Measurements from ENCODE around the gene MRPL23.

Gene MRPL23

GRCh38 chr11:1921574-1922141, 25.5 kb upstream of the MRPL23 start:
- no peak for DNase-seq

GRCh38 chr11:1922481-1923081, 24.6 kb upstream of the MRPL23 start:
- no peak for DNase-seq

DNA sequence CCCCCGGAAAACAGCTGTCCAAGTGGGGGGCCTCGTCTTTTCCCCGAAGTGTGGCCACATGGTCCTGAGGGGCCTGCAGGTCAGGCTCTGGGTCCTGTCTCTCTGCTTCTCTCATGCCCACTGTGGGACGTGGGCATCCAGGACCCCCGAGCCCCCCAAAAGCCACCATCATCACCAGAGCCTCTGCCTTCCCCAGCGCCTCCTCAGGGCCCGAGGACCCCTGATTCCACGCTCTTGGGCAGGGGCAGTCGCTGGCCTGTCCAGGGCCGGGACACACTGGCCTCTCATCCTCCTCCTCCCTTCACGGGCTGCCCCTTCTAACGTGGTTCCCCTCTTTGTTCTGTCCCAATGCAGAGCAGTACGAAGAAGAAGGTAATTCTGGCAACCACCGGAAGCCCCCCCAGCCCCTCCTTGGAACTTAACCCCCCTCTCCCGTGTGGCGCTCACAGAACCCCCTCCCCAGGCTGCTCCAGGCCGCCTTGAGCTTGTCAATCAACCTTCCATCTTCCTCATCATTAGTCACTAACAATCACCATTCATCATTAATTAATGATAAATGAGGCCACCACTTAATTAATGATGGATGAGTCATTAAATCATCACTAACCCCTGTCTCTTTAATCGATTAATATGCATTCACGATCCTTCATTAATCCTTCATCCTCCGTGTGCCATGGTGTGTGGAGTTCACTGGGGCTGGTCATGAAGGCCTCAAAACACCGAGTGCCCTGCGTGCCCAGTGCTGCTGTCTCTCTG, 23.8 kb upstream of the MRPL23 start:
- DNase-seq = no peak

DNA sequence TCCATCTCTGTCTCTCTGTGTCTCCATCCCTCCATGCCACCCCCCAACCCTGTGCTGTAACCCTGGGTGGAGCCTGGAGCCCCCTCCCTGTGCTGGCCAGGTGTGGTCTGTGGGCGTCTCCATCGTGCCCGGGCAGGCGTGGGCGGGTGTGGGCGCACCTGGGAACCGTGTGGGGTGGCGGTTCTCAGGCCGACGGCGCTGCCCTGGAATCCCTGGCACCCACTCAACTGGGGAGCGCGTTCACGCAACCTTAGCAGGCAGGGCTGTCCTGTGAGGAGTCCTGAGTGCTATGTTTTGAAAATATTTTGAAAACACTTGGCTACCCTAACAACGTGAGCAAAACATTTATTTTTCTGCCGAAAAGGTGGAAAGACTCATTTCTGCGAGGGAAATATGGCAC, 23.0 kb upstream of the MRPL23 start:
- no peak for DNase-seq

GRCh38 chr11:1924646-1925372, 22.3 kb upstream of the MRPL23 start:
- no peak for DNase-seq

GRCh38 chr11:1925373-1926155, 21.6 kb upstream of the MRPL23 start:
- DNase-seq = no peak

DNA sequence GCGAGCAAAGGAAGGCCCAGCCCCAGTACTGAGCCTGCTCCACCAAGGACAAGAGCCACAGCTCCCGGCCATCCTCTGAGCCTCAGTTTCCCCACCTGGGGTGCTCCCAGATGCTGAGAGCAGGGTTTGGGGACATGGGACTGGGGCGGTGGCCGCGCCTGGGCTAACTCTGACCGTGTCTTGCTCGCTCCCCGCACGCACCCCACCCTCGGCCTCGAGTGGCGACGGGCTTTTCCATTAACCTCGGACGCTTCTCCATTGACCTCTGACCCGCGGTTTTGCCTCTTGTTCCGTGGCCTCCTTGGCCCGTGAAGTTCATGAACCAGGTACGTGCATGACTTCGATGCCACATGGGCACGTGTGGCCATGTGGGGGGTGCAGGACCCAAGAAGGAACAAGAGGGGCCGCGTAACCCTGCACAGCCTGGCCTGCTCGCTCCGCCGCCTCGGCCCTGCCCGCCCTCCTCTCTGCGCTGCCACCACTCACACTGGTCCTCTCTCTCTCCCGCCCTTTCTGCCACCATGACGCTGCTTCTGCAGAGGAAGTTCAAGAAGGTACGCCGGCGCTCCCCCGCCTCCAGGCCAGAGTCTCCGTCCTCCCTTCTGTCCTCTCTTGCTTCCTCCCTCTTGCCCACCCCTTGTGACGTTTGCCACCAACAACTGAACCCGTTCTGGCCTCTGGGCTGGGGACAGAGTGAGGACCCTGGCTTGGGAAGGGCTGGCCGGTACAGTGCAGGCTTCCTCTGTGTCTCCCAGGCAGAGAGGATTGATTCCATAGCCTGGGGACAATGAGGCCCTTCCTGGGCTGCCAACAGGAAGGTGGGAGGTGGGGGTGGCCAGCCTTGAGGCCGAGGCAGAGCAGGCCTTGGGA, 20.7 kb upstream of the MRPL23 start:
- no peak for DNase-seq

DNA sequence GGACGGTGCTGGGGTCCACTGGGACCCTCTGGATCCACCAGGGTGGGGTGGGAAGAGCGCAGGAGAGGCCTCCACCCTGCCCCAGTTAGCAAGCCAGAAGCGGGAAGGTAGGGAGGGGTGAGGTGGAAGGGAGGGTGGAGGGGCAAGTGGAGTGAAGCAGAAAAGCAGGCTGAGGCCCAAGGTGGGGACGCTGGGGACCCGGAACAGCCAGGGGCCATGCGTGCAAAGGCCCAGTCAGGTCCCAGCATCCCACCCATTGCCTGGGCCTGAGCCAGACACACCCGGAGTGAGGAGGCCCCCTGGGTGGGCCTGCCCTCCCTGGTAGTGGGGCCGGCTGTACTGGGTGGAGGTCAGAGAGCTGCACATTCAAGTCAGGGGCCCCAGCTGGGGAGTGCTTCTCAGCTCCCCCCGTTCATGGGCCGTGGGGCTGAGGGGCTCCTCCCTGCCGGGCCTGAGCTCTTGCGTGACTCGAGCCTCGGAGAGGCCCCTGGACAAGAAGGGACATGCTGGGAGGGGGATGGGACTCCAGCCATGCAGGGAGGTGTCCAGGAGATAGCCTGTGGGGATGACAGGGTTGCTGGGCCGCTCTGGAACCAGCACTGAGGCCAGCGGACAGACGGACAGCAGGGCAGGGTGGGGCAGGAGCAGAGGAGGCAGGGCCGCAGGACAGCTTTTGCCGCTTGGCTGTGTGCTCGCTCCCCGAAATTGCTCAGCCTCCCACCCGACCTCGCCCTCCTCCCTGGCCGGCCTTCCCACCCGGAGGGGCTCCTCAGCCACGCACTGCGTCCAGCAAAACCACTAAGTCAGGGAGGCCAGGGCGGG, 19.9 kb upstream of the MRPL23 start:
- no peak for DNase-seq

- no peak for DNase-seq
These were observed 19.2 kb upstream of the MRPL23 start for GRCh38 chr11:1927848-1928469.

- DNase-seq = no peak
These were observed 18.7 kb upstream of the MRPL23 start for GRCh38 chr11:1928470-1928890.

DNA sequence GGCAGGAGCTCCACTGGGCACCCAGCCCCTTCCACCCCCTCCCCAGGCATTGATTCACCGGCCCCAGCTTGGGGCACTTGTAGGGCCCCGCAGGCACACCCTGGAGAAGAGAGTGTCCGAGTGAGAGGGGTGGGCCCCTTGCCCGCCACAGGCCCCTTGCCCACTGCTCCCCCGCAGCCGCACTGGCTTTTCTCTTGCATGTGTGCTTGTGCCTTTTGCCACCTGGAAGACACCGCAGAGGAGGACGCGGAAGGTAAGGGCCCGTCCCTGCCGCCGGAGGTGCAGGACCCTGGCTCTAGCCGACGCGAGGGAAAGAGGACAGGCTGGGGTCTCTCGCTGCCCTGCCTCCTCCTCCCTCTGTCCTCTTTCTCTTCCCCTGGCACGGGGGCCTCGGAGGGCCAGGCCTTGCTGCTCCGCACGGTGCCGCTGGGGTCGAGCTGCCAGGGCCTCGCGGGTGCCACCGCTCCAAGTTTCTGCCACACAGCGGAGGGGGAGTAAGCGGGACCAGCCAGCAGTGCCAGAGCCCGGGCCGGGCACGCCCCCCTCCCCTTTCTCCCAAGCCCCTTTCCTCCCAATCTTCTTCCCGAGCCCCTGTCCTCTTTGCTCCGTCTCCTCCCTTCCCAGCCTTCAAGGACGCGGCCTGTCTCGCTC, 18.1 kb upstream of the MRPL23 start:
- DNase-seq = no peak

DNA sequence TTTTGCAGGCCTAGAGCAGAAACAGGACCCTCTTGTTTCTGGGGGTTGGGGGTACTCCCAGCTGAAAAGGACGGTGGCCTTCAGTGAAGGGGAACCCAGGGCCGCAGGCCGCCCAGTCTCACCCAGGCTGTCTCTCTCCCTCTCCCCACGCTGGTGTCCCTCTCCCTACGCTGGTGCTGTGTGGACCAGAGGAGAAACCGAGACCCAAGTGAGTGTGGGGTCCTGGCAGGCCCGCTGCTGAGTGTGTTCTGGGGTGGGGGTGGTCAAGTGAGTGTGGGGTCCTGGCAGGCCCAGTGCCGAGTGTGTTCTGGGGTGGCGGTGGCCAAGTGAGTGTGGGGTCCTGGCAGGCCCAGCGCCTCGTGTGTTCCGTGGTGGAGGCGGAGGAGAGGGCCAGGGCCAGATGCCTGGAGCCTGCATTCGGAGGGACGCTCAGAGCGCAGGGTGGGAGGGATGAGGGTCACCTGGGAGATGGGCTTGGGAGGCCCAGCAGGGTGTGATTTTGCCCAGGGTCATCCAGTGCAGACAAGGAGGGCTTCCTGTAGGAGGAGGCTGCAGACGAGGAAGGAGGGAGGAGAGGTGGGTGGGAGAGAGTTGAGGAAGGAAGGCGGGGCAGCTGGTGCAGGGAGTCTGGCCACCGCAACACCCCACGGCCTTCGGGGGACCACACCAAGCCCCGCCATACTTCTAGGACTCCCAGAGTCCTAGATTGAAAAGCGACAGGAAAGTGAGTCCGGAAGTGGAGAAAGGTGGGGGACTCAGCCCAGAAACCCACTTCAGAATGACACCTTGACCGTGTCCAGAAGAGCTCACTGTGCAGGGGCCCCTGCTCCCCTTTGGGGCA, 17.3 kb upstream of the MRPL23 start:
- DNase-seq = no peak

DNA sequence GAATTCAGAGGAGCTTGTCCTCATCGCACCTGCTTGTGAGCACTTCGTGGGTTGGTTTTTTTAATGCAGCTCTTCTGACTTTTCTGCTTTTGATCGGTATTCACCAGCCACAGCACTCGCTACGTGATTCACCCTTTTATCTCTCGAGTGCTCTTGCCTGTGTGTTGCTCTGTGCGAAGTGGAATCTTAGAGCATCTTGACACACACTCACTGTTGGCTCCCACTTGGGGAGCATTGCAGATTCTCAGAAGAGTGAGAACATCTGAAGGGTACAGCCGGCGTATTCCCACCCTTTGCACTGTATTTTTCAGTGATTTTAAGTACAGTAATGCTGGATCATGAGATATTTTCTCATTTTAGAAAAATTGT, 16.7 kb upstream of the MRPL23 start:
- DNase-seq = no peak

DNA sequence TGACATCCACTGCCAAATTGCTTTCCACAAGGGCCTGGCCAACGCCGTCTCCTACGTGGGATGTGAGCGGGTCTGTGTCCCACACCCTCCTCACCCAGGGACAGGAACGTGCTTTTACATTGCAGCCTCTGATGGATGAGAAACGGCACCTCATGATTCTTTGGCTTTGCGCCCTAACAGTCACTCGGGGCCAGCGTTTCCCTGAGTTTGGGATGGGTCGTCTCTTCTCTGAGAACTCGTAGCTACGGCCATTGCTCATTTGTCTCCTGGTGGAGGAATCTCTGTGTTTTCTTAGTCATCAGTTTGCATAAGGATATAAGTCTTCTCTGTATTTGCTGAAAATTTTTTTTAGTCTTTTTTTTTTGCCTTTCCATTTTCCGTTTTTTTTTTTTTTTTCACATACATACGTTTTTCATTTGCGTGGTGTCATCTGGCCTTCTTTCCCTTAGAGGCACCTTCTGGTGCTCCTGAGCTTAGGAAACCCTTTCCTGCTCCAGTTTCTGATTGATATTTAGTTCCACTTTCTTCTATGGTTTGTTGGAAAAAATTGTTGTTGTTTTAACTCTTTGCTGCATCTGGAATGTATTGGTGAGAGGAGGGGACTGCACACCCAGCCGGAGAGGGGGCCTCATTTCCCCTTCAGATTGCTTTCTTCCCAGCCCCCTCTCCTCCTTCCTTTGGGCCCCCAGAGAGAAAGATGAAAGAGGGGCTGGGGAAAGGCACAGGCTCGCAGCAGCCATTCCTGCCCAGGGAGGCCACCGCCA, 15.6 kb upstream of the MRPL23 start:
- DNase-seq = no peak

GRCh38 chr11:1932105-1932480, 15.0 kb upstream of the MRPL23 start:
- DNase-seq = no peak

DNA sequence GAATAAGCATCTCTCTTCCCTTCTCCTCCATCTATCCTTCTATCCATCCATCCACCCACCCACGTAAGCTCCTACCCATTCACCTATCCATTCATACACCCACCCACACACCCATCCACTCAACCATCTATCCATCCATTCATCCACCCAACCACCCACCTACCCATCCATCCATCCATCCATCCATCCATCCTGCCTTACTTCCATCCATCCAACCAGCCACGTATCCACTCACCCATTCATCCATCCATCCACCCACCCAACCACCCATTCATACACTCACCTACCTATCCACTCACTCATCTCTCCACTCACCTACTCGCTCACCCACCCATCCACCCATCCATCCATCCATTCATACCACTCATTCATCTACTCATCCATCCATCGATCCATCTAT, 14.5 kb upstream of the MRPL23 start:
- DNase-seq = no peak

DNA sequence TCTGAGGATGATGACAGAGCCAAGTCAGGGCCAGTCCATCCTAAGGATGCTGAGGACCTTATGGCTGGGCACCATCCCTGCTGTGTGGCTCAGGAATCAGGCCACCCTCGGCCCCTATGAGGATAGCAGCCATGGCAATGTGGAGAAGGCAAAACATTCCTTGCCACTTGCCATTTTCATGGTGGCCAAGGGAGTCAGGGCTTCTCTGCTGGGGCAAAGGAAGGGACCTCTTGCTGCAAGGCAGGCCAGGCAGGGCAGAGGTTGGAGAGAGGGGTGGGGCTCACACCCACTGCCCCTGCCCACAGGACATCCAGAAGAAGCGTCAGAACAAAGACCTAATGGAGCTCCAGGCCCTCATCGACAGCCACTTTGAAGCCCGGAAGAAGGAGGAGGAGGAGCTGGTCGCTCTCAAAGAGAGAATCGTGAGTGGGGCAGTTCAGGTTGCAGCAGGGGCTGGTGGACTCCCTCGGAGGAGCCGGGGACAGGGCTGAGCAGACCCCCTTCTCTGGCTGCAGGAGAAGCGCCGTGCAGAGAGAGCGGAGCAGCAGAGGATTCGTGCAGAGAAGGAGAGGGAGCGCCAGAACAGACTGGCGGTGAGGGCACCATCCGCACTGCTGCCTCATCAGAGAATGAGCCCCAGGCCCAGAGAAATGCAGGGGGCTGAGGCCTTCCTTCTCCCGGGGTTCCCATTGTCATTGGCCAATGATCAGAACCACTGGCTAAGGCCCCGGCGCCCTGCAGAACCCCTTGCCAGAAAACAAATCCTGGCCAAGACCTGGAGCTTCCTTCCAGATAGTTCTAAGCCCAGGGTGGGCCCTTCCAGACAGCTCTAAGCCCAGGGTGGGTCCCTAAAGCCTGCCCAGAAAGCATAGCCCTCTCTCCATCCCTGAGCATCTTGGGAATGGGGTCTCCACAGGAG, 13.5 kb upstream of the MRPL23 start:
- DNase-seq = no peak
